Left cardiac atrium (tissue), 4 donors: ENCODE results near the gene KCNH5. TPM values are rescaled to one million over a fixed set of nuclear protein-coding genes. Genes with fewer than 3 reads are reported as not detected.
"Not testable (repeated sequence)": the region's sequence is repeated elsewhere in the genome, so short reads cannot be mapped to it uniquely, and the experiment has no call there.

Experiments
- ATAC-seq, 2 donors: fragments of 200-7000 bp; cut with Tn5 transposase; one replicate each; pipeline ENCODE4 v1.9.1; 2020; ENCODE audit warnings: mild to moderate bottlenecking in 2 of 2, moderate library complexity in 2 of 2
- DNase-seq: peaks from one replicate; pipeline ENCODE4 v3.0.0-alpha.2; 2020
- intact Hi-C, 2 donors: fragments of 100-400 bp; cut with DNase I; formaldehyde crosslinking; loops; one replicate each; pipeline versions ENCODE4 v1.14.1 to v1.15.1; 2022 to 2023
- total RNA-seq, 2 donors: library from RNA; stranded (reverse); fragmentation: NEBNext Ultra II Directional; extraction: Animal tissue kit (Norgen Biotek cat#: 25700); gene quantifications; one replicate each; pipeline ENCODE4 v1.2.1, GENCODE V29; 2021
- donor health status: DM: no; HTN: yes; CAD: no.
- donor health status: DM: no; HTN: yes; CAD: no; lungs with severe emphysema.
- donor health status: DM: yes; HTN: yes; CAD: no.
- donor health status: Dilated cardiomyopathy.

Gene KCNH5
- total RNA-seq, 2 donors from 2014 or later: 0.08 to 0.29 TPM

DNA sequence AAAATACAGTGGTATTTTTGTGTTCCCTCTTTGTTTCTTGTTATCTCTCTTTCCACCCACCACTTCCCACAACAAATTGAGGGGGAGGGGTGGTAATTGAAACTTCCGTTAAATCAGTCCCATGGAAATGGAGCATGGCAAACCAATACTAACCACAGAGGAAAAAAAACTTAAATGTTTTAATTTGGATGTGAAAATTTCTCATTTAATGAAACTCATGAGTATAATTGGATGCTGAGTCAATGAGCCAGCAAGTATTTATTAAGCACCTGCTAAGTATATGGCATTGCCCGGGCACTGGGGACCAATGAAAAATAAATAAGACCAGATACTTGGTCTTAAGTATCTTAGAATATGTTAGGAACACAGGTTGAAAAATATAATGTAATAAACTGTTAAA lies 147.5 kb downstream of the KCNH5 start:
- DNase-seq (no peak), ATAC-seq (no peak)
- intact Hi-C loops: no loop called here

DNA sequence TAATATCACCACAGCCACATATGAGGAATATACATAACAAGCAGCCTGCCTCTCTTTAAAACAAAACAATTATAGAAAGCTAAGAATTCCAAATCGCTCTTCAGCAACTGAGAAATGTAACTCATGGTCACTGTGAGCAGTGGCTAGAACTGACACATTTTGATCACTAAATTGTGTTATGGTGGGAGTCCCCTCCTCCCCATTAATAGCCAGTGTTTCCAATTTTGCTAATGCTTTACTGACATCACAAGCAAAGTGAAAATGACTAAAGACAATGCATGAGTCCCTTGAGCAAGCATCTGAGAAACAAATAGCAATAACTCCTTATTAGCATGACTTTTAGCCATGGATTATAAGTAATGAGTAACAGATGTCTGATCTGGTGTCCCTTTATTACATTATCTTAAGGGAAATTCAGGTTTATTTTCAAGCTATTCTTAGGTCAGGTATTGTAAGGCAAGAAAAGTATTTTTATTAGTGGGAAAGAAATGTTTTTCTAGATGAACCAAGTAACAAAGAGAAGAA lies 148.3 kb downstream of the KCNH5 start:
- ATAC-seq (no peak), DNase-seq (no peak)
- intact Hi-C loops: no loop called here

DNA sequence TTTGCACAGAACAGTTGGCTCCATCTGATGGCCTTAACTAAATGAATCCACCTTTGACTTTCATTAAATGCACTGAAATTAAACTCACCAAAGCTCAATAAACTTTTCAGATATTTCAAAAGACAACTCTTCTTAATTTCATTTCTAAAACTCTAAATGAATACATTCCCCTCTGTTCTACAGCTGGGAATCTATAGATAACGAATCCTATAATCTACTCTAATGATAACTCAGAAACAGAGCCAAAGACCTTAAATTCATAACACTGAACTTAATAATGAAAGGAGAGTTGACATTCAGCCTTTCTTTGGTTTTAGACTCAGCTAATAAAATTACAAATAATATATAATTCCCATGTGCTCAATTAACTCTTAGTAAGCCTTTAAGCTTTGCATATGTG lies 150.5 kb downstream of the KCNH5 start:
- DNase-seq (no peak), ATAC-seq (no peak)
- intact Hi-C loops: no loop called here

DNA sequence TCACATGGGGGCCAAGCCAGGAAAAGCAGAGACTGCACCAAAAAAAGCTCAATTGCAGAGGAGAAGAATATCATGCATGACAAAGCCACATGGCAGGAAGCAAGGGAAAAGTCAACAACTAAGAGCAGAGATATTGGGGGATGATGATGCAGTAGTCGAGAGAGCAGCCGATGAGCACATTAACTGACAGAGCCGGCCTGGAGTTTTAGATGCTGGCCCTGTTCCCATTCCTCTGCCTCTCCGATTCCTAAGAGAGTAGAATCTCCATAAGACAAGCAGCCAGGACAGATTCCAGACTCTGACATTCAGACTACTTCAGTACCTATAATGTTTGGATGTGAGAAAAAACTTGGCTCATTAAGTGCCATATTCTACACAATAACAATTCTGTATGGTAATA lies 155.9 kb downstream of the KCNH5 start:
- DNase-seq: no peak
- no peak for ATAC-seq
- intact Hi-C loops: no loop called here

DNA sequence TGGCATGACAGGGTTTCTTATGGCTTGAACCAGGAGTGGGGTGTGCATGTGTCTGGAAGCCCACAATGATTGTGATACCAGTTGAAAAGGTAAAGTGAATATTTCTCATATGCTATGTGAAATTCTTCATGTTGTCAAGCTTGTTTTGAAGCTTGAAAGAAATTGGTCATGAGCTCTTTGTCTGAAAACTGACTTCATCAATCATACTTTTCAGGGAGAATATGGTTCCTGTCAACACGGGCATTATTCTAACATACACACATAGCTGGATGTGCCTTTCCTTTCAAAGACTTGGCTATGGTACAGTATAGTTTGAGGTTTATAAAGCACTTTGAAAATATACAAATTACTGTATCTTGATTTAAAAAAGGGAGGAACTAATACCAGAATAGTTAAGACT lies 158.8 kb downstream of the KCNH5 start:
- DNase-seq (no peak), ATAC-seq (no peak)
- intact Hi-C loops: no loop called here

DNA sequence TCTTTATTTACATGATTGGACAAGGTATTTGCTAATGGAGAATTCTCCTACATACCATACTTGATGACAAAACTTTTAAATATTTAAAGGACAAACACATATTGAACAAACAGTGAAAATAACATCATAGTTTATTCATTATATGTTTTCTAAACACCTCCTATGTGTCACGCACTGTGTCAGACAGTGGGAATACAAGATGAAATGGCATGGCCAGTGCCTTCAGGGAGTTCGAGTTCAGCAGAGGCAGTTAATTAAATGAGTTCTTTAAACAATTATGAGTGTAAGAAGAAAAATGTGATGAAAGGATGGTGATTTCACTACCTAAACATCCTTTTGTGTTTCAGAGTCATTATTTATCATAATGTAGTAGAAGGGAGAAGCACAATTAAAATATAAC lies 159.8 kb downstream of the KCNH5 start:
- DNase-seq (no peak), ATAC-seq (no peak)
- intact Hi-C loops: no loop called here

- no peak for ATAC-seq
- intact Hi-C loops: no loop called here
Observed at GRCh38 chr14:62882967-62883366, 162.3 kb downstream of the KCNH5 start.

GRCh38 chr14:62866376-62866775 lies 178.9 kb downstream of the KCNH5 start:
- DNase-seq: no peak
- intact Hi-C loops: no loop called here
- ATAC-seq: no peak

More at GRCh38 chr14:62882967-62883366, 162.3 kb downstream of the KCNH5 start:
- no peak for DNase-seq

- intact Hi-C loops: no loop called here
- ATAC-seq (no peak), DNase-seq (no peak)
Observed at GRCh38 chr14:62864588-62864987, 180.7 kb downstream of the KCNH5 start.

- DNase-seq, ATAC-seq, intact Hi-C loops: not testable (repeated sequence)
Observed at GRCh38 chr14:62858011-62858410, 187.2 kb downstream of the KCNH5 start.

DNA sequence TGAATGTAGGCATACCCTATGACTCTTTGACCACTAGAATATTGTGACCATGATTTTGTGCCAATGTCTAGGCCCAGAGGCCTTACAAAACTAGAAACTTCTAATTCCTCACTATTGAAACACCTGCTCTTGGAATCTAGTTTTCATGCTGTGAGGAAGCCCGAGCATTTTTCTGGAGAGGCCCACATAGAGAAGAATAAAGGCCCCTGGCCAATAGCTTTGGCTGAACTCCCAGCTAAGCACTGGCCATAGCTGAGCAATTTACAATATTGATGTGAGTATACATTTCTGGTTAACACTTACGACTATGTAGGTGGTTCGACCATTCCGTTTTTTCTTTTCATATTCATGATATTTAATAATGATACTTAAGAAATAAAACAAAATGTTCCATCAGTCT lies 190.3 kb downstream of the KCNH5 start:
- intact Hi-C loops: no loop called here
- ATAC-seq: no peak
- DNase-seq: no peak

DNA sequence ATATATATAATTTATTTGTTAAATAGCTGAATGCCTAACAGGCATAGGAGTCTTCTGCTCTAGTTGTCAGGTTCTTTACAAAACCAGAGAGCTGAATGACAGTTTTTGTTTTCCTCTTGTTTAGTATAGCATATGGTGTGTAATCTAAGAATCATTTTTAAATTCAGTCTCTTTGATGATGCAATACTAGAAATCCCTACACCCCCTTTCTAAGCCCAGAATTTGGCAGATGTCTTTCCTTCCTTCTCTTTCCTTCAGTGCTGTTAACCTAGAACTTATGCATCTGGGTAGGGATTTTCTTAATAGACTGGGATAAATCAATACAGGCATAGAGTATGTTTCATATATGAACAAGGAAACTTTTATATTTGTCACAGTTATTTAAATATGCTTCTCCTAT lies 198.1 kb downstream of the KCNH5 start:
- intact Hi-C loops: no loop called here
- ATAC-seq (no peak), DNase-seq (no peak)

DNA sequence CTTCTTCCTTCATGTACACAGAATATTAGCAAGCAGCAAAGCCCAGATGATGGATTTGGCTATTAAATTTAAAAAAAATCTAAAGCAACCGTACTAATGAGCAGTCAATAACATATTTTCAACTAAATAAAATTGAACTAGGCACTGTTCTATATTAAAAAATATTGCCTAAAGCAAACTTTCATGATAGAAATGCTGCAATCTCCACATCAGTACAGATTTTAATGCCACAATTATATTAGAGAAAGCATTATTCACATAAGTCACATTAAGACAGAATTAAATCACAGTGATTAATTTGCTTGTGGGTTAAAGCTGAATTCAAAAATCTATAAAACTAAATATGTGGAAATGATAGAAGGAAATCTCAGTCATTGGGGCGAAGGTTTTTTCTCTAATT lies 200.7 kb downstream of the KCNH5 start:
- ATAC-seq (no peak), DNase-seq (no peak)
- intact Hi-C loops: no loop called here

DNA sequence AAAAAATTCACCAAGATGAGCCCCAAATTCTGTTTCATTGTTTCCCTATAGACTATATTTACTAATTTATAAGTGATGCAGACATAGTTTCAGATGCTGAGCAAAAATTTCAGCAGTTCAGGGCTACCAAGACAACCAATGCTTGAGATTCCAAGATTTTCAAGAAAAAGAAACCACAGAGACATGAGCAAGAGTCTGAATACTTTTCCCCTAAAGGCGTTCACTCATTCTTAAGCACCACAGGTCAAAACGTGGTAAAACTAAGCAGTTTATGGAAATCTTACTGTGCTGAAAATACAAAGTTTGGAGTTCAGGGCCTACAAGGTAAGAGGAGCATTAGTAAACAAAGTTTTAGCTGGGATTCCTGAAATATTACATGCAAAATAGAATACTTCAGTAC lies 221.2 kb downstream of the KCNH5 start:
- intact Hi-C loops: no loop called here
- no peak for ATAC-seq
- no peak for DNase-seq

GRCh38 chr14:62819931-62820330 lies 225.3 kb downstream of the KCNH5 start:
- DNase-seq (no peak), ATAC-seq (no peak)
- intact Hi-C loops: no loop called here

GRCh38 chr14:62807636-62808035 lies 237.6 kb downstream of the KCNH5 start:
- intact Hi-C loops: no loop called here
- no peak for ATAC-seq
- DNase-seq: no peak

DNA sequence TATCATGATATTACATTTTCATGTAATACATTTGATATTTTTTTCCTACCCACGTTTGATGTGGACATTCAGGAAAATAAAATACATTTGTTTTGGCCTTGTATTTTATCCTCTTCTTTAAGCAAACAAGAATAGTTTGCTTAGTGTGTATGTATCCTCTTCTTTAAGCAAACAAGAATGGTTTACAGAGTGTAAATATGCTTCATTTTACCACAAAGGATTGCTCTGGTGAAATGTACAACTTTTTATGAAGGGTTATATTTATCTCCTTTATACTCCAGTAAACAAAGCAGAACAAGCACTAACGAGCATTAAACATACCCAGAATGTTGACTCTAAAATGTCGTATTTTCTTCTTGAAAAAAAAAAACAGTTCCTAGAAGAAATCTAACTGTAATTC lies 244.7 kb downstream of the KCNH5 start:
- ATAC-seq (no peak), DNase-seq (no peak)
- intact Hi-C loops: no loop called here

DNA sequence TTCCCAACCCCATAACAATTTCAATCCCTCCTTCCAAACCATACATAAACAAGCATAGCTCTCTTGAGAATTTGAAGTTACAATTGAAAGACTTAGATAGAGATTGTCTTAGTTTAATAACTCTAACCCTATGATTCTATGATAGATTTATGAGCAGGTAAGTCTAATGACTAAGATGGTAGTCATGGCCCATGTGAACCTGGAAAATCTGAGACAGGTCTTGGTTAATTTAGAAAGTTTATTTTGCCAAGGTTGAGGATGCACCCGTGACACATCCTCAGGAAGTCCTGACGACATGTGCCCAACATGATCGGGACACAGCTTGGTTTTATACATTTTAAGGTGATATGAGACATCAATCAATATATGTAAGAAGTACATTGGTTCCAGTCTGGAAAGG lies 248.8 kb downstream of the KCNH5 start:
- ATAC-seq (no peak), DNase-seq (no peak)
- intact Hi-C loops: no loop called here

DNA sequence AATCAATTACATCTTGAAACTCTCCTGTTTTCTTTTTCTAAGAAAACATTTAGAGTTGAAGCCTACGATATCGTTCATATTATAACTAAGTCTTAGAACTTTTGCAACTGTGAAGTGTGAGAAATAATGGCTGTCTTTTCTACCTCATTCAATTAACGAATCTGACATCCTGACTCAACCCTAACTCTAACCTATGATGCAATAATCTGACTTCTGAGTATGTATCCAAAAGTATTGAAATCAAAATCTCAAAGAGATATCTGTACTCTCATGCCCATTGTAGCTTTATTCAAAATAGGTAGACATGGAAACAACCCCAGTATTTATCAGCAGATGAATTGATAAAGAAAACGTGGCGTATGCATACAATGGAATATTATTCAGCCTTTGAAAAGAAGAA lies 252.7 kb downstream of the KCNH5 start:
- intact Hi-C loops: no loop called here
- DNase-seq: no peak
- ATAC-seq: no peak

DNA sequence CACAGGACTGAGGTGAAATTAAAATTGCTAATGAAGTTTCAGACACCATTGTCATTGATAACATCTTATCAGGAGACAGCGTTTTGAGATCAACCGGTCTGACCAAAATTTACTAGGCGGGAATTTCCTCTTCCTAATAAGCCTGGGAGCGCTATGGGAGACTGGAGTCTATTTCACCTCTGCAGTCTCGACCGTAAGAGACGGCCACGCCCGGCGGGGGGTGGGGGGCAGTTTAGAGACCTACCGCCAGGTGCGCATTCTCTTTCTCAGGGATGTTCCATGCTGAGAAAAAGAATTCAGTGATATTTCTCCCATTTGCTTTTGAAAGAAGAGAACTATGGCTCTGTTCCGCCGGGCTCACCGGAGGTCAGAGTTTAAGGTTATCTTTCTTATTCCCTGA lies 263.9 kb downstream of the KCNH5 start:
- ATAC-seq, DNase-seq, intact Hi-C loops: not testable (repeated sequence)

DNA sequence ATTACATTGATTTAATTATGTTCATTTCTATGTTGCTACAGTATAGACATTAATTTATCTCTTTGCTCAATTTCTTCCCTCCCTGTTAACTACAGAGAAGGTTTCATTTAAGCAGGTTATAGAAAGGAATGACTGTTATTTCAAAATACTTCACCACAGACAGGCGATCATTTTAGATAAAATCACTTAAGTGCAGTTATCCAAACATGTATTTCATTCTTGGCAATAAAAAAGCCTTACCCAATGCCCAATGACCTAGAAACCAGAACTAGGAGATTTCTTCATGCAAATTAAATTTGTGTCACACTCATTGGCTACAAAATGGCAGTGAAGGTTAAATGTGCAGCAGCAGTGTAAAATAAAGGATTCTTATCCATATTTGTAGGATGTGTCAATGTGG lies 266.4 kb downstream of the KCNH5 start:
- no peak for DNase-seq
- intact Hi-C loops: no loop called here
- no peak for ATAC-seq

- ATAC-seq (no peak), DNase-seq (no peak)
- intact Hi-C loops: no loop called here
Observed at GRCh38 chr14:62778310-62778709, 266.9 kb downstream of the KCNH5 start.
